Stimulated activated CD8-positive, alpha-beta memory T cell treated with anti-CD3 and anti-CD28 coated beads, Interleukin-7, amount 100 ng/mL, for 24 hours (primary cell): ENCODE measurements around the gene ALOX12.
"Not testable (repeated sequence)": the region's sequence is repeated elsewhere in the genome, so short reads cannot be mapped to it uniquely, and the experiment has no call there.

Source experiments
- DNase-seq: peaks from one replicate; pipeline ENCODE4 v3.0.0-alpha.2; 2020; ENCODE audit warnings: low read depth

ALOX12 gene, protein sequence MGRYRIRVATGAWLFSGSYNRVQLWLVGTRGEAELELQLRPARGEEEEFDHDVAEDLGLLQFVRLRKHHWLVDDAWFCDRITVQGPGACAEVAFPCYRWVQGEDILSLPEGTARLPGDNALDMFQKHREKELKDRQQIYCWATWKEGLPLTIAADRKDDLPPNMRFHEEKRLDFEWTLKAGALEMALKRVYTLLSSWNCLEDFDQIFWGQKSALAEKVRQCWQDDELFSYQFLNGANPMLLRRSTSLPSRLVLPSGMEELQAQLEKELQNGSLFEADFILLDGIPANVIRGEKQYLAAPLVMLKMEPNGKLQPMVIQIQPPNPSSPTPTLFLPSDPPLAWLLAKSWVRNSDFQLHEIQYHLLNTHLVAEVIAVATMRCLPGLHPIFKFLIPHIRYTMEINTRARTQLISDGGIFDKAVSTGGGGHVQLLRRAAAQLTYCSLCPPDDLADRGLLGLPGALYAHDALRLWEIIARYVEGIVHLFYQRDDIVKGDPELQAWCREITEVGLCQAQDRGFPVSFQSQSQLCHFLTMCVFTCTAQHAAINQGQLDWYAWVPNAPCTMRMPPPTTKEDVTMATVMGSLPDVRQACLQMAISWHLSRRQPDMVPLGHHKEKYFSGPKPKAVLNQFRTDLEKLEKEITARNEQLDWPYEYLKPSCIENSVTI

DNA sequence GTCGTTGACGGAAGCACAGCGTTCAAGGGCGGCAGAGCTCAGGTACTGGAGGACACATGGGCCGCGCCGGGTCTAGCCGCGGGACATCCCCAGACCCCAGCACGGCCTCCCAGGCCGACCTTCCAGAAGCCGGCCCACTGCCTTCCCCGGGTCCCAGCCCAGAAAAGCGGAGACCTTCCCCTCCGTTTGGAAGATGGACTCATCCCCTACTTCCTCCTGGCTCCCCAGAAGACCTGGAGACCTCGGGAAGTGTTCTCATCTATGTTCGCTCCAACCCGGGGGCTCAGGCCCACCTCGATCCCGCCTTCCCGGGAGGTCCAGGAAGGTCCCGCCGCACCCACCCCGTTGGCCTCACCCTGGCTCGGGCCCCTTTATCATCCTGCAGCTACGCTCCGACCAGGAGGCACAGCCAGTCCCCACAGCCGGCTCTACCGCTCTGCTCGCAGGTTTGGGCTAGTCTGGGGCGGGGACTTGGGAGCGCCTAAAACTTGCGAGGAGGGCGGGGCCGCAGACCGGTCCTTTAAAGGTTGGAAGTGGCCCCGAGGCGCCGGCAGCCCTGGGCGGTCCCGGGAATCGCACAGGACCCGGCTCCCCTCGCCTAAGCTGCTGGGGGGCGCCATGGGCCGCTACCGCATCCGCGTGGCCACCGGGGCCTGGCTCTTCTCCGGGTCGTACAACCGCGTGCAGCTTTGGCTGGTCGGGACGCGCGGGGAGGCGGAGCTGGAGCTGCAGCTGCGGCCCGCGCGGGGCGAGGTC is at the start of gene ALOX12:
Gene ALOX12, plus strand, starts transcription at position 550 of the 756 bp plus-strand sequence. Its CDS starts 69 bp downstream, at position 619.
- DNase-seq = no peak

- DNase-seq = no peak
Measured at GRCh38 chr17:6947745-6948144, 48.1 kb upstream of the ALOX12 start.

GRCh38 chr17:6948562-6948961 is 47.3 kb upstream of the ALOX12 start:
- DNase-seq = no peak

GRCh38 chr17:6948976-6949375 is 46.9 kb upstream of the ALOX12 start:
- DNase-seq = no peak

DNA sequence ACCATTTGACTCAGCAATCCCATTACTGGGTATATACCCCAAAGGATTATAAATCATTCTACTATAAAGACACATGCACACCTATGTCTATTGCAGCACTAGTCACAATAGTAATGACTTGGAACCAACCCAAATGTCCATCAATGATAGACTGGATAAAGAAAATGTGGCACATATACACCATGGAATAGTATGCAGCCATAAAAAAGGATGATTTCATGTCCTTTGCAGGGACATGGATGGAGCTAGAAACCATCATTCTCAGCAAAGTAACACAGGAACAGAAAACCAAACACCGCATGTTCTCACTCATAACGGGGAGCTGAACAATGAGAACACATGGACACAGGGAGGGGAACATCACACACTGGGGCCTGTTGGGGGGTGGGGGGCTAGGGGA is 44.9 kb upstream of the ALOX12 start:
- DNase-seq = not testable (repeated sequence)

DNA sequence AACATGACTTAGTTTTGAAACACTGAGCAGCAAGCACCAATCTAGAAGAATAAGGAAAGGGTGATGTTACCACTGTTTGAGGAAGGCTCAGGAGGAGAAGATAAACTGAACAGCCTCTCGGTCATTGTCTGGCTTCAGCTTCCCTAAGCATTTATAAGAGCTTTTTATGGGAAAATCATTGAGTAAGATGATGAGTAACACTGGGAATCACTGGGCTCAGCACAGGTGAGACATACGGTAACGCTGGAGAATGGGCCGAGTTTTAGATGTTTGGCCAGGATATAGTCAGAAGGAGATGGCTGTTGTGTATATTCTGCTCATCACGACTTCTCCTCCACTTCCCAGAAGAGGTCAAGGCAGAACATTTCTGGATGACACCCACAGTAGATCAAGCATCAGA is 42.2 kb upstream of the ALOX12 start:
- DNase-seq = no peak

- DNase-seq = no peak
Measured at GRCh38 chr17:6959700-6960099, 36.1 kb upstream of the ALOX12 start.

DNA sequence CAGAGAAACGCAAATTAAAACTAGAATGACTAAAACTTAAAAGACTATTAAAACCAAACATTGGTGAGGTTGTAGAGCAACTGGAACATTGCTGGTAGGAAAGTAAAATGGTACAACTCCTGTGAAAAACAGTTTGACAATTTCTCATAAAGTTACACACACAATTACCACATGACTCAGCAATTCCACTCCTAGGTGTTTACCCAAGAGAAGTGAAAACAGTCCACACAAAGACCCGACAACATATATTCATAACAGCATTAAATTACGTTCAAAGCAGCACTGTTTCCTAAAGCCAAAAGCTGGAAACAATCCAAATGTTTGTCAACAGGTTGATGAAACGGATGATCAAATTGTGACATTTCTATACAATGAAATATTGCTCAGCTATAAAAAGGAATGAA is 26.5 kb upstream of the ALOX12 start:
- no peak for DNase-seq

GRCh38 chr17:6970992-6971391 is 24.9 kb upstream of the ALOX12 start:
- no peak for DNase-seq

GRCh38 chr17:6979440-6979839 is 16.4 kb upstream of the ALOX12 start:
- not testable (repeated sequence) for DNase-seq

- no peak for DNase-seq
Measured at GRCh38 chr17:6981426-6981825, 14.4 kb upstream of the ALOX12 start.

GRCh38 chr17:6985266-6985665 is 10.6 kb upstream of the ALOX12 start:
- DNase-seq = no peak

DNA sequence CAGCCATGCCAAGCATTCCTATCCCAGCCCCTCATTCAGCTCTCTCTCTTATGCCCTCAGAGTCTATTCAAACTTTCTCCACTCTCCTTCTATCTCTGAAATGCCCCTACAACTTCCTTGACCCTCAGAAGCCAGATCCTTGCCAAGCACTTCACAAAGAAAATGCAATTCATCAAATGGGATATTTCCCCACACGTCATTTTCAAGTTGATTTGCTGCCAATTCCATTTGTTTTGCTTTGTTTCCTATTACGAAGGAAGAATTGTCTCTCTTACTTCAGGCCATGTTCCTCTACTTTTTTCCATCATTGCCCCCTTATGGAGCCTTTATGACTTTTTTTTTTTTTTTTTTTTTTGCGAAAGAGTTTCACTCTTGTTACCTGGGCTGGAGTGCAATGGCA is 9.2 kb upstream of the ALOX12 start:
- no peak for DNase-seq

- DNase-seq = no peak
Measured at GRCh38 chr17:6989779-6990178, 6.1 kb upstream of the ALOX12 start.

DNA sequence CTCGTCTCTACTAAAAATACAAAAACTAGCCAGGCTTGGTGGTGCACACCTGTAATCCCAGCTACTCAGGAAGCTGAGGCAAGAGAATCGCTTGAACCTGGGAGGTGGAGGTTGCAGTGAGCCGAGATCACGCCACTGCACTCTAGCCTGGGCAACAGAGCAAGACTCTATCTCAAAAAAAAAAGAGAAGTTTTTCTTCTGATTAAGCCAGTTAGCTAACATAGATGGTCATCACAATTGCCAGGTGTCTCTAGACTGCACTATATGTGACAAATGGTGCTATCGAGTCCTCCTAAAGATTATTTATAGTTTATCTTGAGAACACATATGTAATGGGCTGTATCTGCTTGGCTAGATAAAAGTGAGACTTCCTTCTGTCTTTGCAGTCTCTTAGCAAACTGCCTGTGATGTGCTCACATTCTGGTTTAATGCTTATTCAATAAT is 2.2 kb upstream of the ALOX12 start:
- DNase-seq = not testable (repeated sequence)

DNA sequence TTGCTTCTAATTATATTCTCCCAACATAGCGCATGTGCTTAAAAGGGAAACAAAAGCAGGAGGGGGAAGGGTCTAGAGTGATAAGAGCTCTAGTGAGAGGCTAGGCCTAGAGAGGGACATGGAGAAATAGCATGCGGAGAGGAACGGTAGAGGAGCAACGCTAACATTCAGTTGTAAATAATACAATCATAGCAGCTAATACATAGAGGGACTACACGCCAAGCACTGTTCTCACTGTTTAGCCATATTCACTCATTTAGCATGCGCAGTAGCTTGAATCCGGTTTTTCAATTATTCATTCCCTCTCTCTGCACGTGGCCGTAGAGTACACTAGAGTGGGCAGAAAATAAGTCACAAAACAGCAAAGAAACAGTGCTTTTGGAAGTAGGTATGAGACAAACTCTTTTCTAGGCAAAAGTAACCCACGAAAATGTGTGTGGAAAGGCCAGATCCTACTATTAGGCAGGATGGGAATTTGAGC is 1.7 kb upstream of the ALOX12 start:
- no peak for DNase-seq

GRCh38 chr17:6994666-6995256 is 1.1 kb upstream of the ALOX12 start:
- no peak for DNase-seq

- no peak for DNase-seq
Measured at GRCh38 chr17:6996256-6997011, 585 bp downstream of the ALOX12 start.

DNA sequence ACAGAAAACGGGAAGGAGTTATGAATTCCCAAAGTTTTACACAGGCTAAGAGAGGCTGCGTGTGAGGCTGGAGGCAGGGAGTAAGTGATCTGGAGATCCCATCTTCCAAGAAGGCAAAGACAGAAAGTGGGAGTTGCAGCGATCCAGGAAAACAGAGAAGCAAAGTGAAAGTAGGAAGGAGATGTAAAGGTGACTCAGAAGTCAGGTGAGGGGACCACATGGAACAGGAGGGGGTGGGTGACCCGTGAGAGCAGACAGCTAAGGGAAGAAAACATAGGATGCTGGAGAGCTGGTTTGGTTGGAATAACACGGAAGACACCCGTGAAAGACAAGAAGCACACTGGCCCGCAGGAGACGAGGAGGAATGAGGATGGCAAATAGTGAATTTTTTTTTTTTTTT is 1.3 kb downstream of the ALOX12 start:
- no peak for DNase-seq

- DNase-seq = no peak
Measured at GRCh38 chr17:6998855-6999508, 3.1 kb downstream of the ALOX12 start.
